DMS79 (cell line): Measurements from ENCODE around the gene CTTNBP2.
"Not testable (repeated sequence)": the region's sequence is repeated elsewhere in the genome, so short reads cannot be mapped to it uniquely, and the experiment has no call there.

Experiments
- DNase-seq: peaks from one replicate; lab custom pipeline; 2025; lab: John Stamatoyannopoulos, UW

CTTNBP2 gene

DNA sequence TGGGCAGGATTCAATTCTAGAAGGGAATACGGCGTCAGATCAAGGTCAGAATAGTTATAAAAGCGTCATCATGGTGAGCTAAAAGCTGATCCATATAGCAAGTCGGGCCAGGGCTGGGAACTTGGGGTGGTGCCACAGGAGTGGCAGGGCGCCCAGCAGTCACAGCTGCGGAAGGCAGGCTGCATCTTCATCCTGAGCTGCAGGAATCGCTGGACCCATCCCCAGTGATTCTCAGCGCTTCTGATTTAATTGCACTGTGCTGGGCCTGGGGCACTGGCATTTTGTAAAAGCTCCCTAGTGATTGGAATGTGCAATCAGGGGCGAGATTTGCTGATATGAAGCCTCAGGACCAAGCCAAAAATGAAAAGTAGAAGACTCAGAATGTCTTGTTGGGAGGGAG, 135.3 kb downstream of the CTTNBP2 start:
- DNase-seq = no peak

DNA sequence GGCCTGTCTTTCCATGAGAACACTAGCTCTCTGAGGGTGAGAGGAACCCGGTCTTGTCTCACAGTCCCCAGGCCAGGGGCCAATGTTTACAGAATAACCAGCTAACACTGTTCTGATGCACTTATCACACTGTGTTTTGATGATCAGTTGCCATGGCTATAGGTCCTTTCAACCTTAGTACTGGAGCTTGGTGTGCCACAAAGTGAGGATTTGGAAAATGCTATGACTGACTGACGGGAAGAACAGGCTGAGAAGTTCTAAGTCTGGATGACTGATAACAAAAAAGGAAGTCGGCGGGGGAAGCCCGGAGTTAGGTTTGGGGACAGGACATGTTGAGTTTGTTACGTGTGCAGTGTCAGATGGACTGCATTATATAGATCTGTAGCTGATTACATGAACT, 141.8 kb downstream of the CTTNBP2 start:
- DNase-seq = no peak

DNA sequence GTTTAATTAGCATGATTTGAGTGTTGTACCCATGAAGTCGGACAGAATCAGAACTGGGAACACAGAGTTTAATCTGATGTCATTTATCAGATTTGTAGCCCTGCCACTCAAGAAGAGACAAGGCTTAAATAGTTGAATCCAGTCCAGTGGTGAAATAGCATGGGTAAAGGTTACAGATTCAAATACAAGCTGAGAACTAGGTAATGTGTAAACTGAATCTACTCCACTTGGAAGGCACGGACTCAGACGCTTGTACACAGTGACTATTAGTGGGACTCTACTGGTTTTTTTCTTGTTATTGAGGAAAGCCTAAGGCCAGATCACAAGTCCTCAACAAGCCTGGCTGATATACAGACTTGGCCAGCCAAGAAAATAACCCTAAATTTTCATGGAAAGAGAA, 142.9 kb downstream of the CTTNBP2 start:
- no peak for DNase-seq

DNA sequence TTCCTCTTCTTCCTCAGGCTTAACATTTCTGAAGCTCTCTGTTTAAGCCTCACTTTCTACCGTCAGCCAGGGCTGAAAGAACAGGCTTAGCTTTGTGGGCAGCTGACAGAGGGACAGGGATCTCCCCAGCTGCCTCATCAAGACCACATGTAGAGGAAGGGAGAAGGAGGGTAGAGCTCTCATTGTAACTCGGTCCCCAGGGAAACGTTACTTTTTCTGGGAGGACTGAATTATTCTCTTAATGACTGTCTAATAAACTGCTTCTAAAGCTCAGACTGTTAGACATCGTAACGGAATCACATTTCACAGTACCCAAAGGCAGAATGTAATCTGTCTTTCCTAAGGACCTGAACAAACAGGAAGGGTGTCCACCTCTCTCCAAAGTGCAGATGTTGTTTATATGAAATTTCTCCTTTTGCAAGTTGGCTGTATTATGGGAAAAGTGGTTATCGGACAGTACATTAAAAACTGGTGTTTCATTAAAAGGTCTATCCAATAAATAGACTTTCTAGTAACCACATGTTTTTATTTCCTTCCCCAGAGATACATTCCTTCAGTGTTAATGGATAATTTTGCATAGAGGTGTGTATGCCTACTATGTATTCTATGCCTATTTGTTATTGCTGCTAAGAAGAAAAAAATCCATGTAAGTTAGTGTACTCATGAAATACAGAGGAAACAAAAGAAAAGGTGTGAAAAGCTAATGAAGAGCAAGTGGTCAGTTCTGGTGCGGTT, 144.2 kb downstream of the CTTNBP2 start:
- no peak for DNase-seq

DNA sequence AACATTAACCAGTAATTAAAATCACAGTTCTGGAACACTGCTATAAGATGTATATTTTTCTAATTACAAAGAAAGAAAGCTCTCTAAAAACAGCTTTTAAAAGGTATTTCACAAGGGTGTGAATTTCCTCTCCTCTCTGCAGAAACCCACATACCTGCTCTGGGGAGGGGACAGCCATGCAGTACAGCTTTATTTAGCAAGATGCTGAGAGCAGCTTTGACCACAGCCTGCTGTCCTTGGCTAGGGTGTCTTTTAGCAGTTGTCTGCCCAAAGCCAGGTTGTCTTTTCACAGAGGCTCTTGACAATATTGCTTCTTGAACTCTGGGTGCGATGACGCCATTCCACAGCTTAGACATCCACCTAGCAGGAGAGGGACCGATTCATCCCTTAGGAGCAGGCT, 148.3 kb downstream of the CTTNBP2 start:
- DNase-seq = no peak

DNA sequence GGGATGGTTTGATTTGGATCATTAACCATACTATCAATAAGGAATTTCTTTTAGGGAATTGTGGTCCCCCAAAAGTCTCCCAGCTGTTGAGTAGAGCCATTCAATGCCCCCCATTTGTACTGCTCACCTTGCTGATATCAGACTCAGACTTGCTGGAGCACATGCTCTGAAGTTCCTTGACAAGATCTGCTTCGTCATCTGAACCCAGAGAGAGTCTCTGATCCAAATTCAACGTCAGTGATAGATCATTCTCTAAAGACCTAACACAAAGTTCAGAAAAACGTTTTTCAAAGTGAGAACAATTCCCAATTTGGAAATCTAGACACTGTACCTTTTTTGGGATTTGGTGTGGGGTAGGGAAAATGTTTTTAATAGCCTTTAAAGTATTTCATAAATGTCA, 153.9 kb downstream of the CTTNBP2 start:
- DNase-seq = no peak

DNA sequence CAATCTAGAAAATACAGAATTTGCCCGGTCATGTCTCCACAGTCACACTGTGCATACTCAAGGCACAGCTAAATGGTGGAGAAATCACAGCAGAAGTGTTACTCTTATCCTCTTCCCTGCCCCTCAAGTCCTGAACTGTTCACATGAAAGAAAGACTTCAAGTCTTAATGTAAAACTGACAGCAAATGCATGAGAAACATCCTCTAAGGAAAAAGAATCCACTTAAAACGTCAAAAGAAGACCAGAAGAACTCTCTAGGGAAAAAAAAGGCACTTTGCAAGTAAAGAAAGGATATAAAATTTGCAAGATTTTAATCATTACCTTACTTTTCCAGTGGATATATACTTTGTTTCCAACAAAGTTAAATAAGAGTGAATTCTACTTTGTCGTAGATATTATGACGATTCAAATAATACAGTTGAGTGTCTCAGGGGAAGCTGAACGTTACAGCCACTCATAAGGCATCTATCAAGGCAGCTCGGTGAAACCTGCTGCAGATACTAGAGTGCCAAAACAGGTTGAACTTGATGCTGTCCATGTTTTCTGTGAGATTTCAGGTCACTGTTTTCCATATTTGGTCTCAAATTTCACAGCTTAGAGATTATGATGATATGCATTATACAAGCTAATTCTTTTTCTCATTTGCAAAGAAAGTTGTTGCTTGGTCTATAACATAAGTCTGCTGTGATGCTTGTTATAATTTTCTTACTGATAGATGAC, 155.0 kb downstream of the CTTNBP2 start:
- no peak for DNase-seq

DNA sequence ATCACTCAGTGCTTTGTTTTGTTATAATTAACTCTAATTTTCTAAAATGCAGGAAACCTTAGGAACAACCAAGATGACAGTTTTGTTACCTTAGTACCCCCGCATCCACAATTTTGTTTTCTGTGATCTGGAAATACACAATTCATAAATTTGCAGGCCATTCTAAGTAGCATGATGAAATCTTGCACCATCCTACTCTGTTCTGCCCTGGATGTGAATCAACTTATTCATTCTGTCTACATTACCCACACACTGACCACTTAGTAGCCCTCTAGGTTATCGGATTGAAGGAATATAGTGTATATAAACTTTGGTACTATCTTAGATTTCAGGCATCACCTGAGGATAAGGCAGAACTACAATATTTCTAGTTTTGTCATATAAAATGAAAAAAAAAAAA, 155.9 kb downstream of the CTTNBP2 start:
- DNase-seq = no peak

DNA sequence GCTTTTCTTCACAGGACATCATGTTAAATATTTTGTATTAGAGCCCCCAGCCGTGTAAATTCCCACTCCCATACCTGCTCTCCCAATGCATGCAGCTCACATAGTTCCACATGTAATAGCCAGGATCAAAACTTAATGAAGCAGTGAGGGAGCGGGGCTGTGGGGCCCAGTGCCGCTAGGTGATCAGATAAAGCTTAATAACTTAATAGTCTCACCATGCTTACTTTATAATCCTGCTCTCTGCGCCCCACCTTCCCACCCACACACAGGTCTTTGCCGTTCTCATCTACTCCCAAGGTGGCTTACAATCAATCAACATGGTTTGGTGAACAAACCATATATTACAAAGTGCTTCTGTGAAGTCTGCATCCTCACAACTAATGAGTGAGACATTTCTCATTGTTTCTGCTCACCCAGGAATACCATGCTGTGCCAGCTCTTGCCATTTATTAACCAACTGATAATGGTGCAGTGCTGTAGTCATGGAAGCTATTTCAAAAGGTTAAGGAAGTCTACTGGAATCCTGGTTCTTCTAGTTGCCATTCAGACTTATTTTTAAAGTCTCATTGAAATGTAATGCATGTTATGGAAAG, 156.4 kb downstream of the CTTNBP2 start:
- DNase-seq = no peak

DNA sequence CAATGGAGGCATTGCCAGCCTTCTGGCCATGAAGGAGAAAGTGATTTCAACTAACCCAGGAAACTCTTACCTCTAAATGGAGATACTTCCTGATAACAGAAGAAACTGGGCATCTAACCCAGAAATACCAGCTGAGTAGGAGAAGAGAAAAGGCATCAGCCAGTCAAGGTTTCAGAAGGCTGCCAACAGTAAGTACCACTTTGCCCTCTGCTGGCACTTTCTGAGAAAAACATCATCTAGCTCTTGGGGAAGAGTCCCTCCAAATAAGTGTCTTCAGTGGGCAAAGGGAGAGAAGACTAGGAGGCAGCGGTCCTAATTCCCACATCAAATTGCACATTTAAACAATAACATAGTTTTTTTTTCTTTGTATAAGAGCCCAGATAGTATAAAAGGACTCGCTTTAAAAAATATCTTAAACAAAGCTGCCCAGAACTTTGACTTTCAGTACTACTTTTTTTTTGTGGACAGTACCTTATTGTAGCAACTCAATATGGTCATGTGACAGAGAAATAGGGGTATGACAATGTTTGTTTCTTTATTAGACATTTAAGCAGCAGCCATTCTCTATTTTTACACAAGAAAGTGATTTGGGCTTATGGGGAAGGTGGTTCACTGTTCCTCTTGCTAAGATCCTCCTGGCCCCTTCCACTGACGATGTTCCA, 157.3 kb downstream of the CTTNBP2 start:
- DNase-seq = no peak

DNA sequence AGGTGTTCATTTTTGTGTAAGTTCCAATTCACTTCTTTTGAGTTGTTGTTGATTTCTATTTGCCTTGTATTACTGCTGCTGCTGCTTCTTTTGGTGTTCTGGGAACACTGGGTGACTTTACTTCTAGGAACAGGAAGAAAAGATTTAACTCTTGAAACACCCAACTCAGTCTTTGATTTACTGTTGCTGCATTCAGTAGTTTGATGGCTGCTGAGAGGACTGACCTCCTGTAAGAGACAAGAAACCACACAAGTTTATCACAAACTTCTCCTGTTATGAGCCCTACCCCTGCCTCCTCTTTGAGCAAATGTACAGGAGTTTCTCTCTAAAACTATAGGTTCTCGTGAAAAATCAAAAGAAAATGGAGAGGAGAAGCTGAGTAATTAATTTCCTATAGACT, 161.7 kb downstream of the CTTNBP2 start:
- DNase-seq = no peak

DNA sequence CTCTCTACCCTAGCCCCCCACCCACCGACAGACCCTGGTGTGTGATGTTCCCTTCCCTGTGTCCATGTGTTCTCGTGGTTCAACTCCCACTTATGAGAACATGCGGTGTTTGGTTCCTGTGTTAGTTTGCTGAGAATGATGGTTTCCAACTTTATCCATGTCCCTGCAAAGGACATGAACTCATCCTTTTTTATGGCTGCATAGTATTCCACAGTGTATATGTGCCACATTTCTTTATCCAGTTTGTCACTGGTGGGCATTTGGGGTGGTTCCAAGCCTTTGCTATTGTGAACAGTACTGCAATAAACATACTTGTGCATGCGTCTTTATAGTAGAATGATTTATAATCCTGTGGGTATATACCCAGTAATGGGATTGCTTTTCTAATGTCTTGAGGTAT, 165.1 kb downstream of the CTTNBP2 start:
- not testable (repeated sequence) for DNase-seq

DNA sequence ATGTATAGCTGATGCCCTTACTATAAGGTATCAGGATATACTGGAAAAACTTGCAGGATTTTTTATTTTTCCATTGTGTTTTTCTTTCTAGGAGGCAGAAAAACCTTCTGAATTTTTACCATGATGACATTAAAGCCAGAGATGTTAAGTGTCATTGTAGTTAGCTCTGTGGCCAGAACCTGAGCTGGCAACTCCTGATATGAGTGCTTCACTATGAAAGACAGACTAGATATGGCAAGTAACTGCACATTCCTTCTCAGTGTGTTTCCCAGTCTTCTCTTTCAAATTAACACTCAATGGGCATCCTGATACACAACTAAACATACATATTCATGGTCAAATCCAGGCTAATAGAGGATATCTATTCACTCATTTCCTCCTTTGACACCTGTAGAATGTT, 166.2 kb downstream of the CTTNBP2 start:
- DNase-seq = no peak

DNA sequence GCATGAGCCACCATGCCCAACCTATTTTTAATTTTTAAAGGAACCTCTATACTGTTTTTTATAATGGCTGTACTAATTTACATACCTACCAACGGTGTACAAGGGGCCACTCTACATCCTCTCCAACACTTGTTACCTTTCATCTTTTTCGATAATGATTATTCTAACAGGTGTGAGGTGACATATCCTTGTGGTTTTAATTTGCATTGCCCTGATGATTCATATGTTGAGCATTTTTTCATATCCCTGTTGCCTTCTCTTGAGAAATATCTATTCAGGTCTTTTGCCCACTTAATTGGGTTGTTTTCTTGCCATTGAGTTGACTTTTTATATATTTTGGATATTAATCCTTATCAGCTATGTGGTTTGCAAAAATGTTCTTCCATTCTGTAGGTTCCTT, 167.0 kb downstream of the CTTNBP2 start:
- DNase-seq = no peak

DNA sequence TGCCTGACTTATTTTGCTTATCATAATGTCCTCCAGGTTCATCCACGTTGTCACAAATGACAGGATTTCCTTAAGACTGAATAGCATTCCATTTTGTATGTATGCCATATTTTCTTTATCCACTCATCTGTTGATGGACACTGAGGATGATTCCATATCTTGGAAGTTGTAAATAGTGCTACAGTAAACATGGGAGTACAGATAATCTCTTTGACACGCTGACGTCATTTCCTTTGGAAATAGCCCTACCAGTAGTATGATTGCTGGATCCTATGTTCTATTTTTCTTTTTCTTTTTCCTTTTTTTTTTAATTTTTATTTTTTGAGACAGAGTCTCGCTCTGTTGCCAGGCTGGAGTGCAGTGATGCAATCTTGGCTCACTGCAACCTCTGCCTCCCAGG, 167.6 kb downstream of the CTTNBP2 start:
- DNase-seq = no peak

DNA sequence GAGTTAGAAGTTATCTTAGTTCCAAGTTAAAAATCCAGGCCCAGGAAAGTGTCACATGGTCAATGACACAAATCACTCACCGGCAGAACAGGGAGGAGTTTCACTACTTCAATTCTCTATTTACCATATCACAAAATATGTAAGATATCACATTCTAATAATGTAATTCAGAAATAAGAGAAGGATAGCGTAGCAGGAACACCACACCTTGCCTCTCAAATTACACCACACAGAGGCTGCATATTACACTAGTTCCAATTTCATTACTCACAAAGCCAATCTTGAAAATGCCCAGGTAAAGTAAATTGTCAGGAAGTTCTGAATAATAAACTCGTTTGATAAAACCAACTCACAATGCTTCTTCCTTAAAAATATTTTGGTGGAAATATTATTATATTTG, 169.2 kb downstream of the CTTNBP2 start:
- DNase-seq = no peak

DNA sequence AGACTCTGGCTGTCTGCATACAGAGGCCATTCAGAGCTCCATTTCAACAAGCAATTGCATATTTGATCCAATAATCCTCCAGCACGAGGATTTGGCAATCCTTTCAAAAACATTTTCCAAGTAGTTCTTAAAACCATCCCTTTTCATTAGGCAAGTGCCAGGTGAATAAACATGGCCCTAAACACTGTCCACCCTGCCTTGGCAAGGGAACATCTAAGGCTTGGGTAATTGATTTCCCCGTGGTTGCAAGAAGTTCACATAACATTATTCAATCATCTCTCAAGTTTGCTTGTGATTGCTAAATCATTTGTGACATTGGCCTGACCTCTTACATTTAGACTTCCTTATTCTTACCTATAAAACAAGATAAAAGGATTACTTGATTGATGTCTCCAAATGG, 175.2 kb downstream of the CTTNBP2 start:
- DNase-seq = no peak

DNA sequence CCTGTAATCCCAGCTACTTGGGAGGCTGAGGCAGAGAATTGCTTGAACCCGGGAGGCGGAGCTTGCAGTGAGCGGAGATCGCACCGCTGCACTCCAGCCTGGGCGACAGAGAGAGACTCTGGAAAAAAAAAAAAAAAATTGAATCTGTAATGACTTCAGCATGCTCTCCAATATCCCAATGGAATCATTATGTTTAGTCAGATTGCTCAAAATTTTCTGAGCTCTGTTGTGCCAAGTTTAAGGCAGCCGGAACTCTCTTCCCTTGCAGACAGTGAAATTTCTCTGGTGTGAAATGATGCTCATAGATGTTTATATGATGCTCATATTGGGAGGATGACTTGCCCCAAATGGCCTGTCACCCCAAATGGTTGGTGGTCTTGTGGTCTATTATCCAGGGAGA, 180.9 kb downstream of the CTTNBP2 start:
- no peak for DNase-seq

DNA sequence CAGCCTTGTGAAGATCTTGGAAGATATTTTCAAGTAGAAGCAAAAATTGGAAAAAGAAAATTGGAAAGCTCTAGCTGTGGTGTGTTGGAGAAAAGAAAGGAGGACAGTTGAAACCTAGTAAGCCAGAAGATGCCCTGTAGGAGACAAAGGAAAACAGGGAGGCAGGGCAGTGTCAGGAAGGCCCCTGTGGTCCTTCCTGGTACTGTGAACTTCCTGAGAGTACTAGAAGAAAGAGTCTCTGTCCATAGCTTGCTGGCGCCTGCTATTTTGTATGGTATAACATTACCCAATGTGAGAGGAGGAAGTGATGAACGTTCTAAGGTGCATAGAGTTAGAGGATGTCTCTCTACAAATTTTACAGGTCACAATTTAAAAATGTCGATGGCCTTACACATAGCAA, 183.1 kb downstream of the CTTNBP2 start:
- DNase-seq = no peak

DNA sequence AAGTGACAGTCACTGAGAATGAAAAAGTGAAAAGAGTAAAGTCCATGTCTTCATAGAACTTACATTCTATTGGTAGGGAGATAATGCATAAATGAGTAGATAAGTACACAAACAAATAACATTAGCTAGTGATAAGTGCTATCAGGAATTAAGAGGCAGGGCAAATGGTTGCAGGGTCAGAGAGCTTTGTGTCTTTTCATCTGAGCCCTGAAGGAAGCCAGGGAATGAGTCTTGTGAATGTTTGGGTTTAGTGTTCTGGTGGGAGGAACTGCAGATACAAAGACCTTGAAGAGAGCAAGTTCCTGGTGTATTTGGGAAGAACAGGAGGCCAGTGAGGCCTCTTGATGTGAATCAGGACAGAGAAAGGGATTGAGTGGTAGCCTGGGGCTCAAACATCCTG, 183.8 kb downstream of the CTTNBP2 start:
- DNase-seq = no peak

DNA sequence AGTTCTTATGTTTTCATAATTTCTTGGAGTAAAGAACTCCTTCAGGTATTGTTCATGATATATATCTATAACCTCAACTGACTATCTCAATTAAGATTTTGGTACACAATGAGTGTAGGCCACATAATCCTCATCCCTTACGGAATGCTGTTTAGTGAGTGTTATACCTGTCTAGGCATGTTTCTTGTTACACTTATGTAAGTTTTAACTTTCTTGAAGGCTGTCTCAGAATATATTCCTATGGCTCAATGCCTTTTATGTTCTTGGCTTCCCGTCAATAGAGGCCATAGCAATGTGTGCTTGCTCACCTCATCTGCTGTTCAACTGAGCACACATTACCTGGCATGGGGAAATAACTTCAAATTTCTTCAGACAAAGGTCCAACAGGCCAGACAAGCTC, 185.1 kb downstream of the CTTNBP2 start:
- no peak for DNase-seq

DNA sequence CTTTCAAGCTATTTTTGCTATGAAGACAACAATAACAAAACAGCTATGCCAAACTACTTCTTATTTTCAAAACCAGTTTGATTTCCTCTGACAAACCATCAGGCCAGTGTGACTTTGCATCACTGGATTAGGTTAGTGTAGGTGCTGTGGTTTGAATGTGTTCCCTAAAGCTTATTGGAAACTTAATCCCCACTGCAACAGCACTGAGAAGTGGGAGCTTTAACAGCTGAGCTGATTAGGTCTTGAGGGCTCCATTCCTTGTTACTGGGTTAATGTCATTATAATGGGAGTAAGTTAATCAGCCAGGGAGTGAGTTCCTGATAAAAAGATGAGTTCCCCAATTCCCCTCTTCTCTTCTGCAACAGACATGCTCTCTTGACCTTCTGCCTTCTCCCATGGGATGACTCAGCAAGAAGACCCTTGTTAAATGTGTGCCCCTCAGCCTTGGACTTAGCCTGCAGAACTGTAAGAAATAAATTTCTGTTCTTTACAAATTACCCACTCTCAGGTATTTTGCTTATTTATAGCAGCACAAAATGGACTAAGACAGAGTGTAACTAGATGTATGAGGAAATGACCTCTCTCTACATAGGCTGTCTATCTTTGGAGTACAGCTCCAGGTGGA, 186.8 kb downstream of the CTTNBP2 start:
- no peak for DNase-seq

DNA sequence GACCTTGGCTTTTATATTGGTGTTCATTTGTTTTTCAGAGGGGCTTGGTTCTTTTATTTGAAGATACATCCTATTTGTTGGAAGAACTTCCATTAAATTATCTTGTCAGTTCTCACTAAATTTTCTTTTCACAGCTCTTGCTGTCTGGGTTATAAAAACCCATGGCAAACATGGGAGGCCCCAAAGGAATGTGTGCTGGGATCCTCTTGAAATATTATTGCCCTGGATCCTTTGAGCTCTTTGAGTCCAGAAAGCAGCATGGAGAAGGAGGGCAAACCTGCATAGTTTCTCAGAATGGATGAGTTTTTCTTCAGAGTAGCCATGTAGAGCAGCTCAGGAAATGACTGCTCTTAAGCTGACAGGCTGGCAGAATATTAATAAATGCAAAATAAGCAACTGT, 187.4 kb downstream of the CTTNBP2 start:
- DNase-seq = no peak
